SU-DHL-6 (cell line): Measurements from ENCODE around the gene PRKAG1.

Experiments
- CTCF ChIP-seq: fragments of 200-600 bp; sonication (generic); IDR thresholded peaks from one replicate; pipeline ENCODE4 v1.5.1; 2017; ENCODE audit warnings: antibody characterized with exemption, mild to moderate bottlenecking, low read length, moderate library complexity; ENCODE audit not compliant: insufficient read depth, poor library complexity, severe bottlenecking
- EZH2phosphoT487 ChIP-seq: fragments of 200-600 bp; sonication (generic), shearing (Covaris generic); conservative IDR thresholded peaks from 2 replicates; pipeline ENCODE4 v1.6.1; 2018; ENCODE audit warnings: mild to moderate bottlenecking, antibody characterized with exemption, low read length, moderate library complexity, mixed read lengths

DNA sequence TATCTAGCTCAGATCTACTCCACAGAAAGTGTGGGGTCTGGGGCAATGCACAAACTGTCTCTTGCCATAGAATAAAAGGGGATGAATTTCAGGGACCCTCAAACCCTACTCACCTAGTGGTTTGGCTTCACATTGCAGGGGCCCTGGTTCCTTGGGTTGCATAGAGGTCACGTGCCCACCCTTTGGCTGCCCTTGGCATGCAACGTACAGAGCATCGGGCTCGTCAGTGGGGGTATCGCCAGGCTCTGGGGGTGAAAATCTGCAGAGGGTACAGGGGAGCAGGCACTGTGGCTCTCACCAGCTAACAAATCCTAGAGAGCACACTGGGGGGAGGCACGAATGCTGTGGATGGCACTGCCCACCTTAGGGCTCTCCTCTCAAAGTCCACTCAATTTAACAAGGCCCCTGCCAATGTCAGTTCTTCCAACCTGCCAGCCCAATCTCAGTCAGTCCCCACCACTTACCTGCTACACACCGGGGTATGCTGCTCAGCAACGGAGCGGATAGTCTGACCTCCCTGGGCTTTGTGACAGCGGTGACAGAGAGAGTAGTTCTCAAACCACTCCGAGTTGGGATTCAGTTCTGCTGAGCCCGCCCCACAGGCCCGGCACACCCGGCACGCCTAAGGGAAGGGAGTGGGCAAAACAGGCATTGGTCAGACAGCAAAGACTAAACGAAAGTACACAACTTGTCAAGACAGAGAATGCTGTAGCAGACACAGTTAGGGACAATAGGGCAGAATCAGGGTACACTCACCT lies 34.1 kb upstream of the PRKAG1 start:
- TF ChIP-seq CTCF = no peak
- TF ChIP-seq EZH2phosphoT487 = no peak
